ENCODE measurements around the gene TSPYL1. TPM values are rescaled to one million over a fixed set of nuclear protein-coding genes. Genes with fewer than 3 reads are reported as not detected.
A peak's percentile ranks its signal among the peaks of the same experiment; 100 is the strongest.
"Not testable (repeated sequence)": the region's sequence is repeated elsewhere in the genome, so short reads cannot be mapped to it uniquely, and the experiment has no call there.

TSPYL1 gene
- total and polyA plus RNA-seq, 9 of the 15 experiments (the other 6 are each of a cell fraction or from before 2014, with no cell fraction given) = 23.1 to 56.8 (median 37.9) TPM

DNA sequence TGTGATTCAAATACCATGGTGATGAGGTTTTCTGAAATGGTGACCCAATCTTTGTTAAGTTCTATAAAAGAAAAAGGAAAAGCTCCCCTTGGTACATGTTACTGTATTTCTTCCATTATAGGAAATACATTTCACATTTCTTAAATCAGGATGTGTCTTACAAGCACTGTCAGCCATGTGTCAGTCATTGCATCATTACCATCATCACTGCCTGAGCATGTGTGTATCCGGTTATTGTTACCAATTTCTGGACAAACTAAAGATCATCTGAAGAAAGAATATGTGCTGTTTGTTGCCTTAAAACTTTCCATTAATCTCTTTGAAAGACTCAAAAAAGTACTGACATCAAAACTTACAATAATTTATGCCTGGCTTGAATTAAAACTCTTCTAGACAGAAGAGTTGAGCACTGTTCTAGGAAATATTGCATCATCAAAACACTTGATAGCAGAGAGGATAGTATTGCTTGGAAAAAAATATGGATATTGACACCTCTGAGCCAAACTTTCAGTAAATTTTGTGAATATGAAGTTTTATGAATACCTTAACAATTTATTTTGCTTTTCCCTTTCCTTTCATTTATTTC, 7.1 kb upstream of the TSPYL1 start (continued):
- no peak for TF ChIP-seq FOXO4 (CRISPR knock-in tag; IDR thresholded peaks at IDR 0.05)
- TF ChIP-seq ZNF263 (CRISPR knock-in tag; IDR thresholded peaks at IDR 0.05; ENCODE audit: borderline replicate concordance) = no peak
- TF ChIP-seq PRMT5 (CRISPR knock-in tag; IDR thresholded peaks at IDR 0.05) = no peak
- peak in 1 of 2 experiments; percentile 15; a peak in 2 of 4 replicates for TF ChIP-seq TRIM24 (IDR thresholded peaks at IDR 0.05)

- 43% methylated on average over 3 of the region's 4 CpGs for WGBS (ENCODE audit: insufficient coverage, low coverage, missing lambda C conversion rate)
- H3K9me1 ChIP-seq (ENCODE audit: control insufficient read depth, insufficient read depth, low read length); FAIRE-seq; H3K4me1 ChIP-seq (replicated peaks in 1 of 2; ENCODE audit: control insufficient read depth in 2 of 2, insufficient read depth in 2 of 2, low read length in 2 of 2); DNase-seq (ENCODE audit: extremely low read depth in 1 of 4, low spot score in 3 of 4); H2AFZ ChIP-seq (ENCODE audit: low read depth, low read length); H3K9ac ChIP-seq (ENCODE audit: insufficient read depth in 1 of 2, low read depth in 2 of 2, low read length in 2 of 2); BruUV-seq (replicated peaks); CTCF ChIA-PET (ENCODE audit: low intra/inter-chr PET ratio); H3K27ac ChIP-seq (ENCODE audit: extremely low read depth, low read depth, low read length); ATAC-seq; H3K27me3 ChIP-seq (ENCODE audit: control insufficient read depth in 2 of 2, insufficient read depth in 2 of 2, low read length in 2 of 2); H3K36me3 ChIP-seq (ENCODE audit: control insufficient read depth, insufficient read depth, low read length); H3K4me3 ChIP-seq; POLR2A ChIA-PET; H3K9me3 ChIP-seq (replicated peaks; ENCODE audit: control insufficient read depth, insufficient read depth, low read depth, low read length); H3K4me2 ChIP-seq (ENCODE audit: insufficient read depth, low read length); H4K20me1 ChIP-seq (replicated peaks; ENCODE audit: control insufficient read depth, insufficient read depth, low read length): not testable (repeated sequence)
- in situ Hi-C loops (cut with MboI) (loop anchor here (10.0 kb wide), 1 partner anchor 270 kb away; the partner anchor contains the start of gene CALHM4), intact Hi-C loops (cut with micrococcal nuclease) (loop anchor here (5.0 kb wide), 2 partner anchors 152 to 362 kb away; no protein-coding TSS in a partner anchor)
- peaks cover 10% of the 10 kb centered on the region; the same call in 2 of the 3 replicates for H3K79me2 ChIP-seq (ENCODE audit: control insufficient read depth, insufficient read depth, low read length)
Measured at GRCh38 chr6:116284984-116285383, 5.3 kb upstream of the TSPYL1 start.

Data from K562 (cell line).